HCT116 (cell line): Measurements from ENCODE around the gene LCN2. TPM values are rescaled to one million over a fixed set of nuclear protein-coding genes. Genes with fewer than 3 reads are reported as not detected.
A peak's percentile ranks its signal among the peaks of the same experiment; 100 is the strongest.

Experiments
- ATAC-seq: fragments of 200-7000 bp; cut with Tn5 transposase; 2 replicates; pipeline ENCODE4 v1.9.1; 2020; ENCODE audit warnings: mild to moderate bottlenecking, moderate library complexity
- BruUV-seq: library from RNA; stranded (reverse); fragments of 400-500 nt; replicated peaks from 2 replicates; lab custom pipeline; 2021; lab: Mats Ljungman, UMichigan
- CTCF ChIA-PET: fragments of 300-600 bp; sonication (Branson Sonifier 250); formaldehyde crosslinking; loops from one replicate; lab custom pipeline; 2021; ENCODE audit warnings: antibody characterized with exemption; lab: Charles Lee
- POLR2A ChIA-PET: fragments of 300-600, 350-600 bp; sonication (Branson Sonifier 250); formaldehyde crosslinking; loops from one replicate; lab custom pipeline; 2021; ENCODE audit warnings: antibody characterized with exemption; lab: Charles Lee
- RAD21 ChIA-PET, 2 experiments: fragments of 300-600 bp; sonication (Branson Sonifier 250); formaldehyde crosslinking; loops; one replicate each; lab custom pipeline; 2023; ENCODE audit warnings: low total read pairs in 2 of 2; ENCODE audit not compliant: uncharacterized antibody in 2 of 2, unreplicated experiment in 2 of 2, low non-redundant PET in 1 of 2; lab: Charles Lee
- DNase-seq: peaks from one replicate; pipeline ENCODE4 v3.0.0-alpha.2; 2010; ENCODE audit warnings: low read depth, low spot score
- H2AFZ ChIP-seq: fragments of 200-600 bp; shearing (Covaris generic), sonication (generic); 2 replicates; pipeline ENCODE4 v1.6.1; 2017; ENCODE audit warnings: low read depth, mixed run types, mixed read lengths, antibody characterized with exemption, low read length; ENCODE audit not compliant: poor library complexity, severe bottlenecking
- H3K27ac ChIP-seq: 2 replicates; pipeline ENCODE4 v1.5.1; 2012; ENCODE audit warnings: low read depth, low read length
- H3K27me3 ChIP-seq: fragments of 200-600 bp; sonication (generic); 2 replicates; pipeline ENCODE4 v1.6.1; 2016; ENCODE audit warnings: mixed run types, low read length, mixed read lengths; ENCODE audit not compliant: insufficient read depth
- H3K36me3 ChIP-seq, 2 experiments: fragments of 200-500 bp in 1 of 2; fragments of 200-600 bp in 1 of 2; sonication (Bioruptor generic) in 1 of 2; sonication (generic) in 1 of 2; 2 replicates each; pipeline versions ENCODE4 v1.5.1 to v1.6.1; 2014 to 2016; ENCODE audit warnings: low read length in 2 of 2, inconsistent platforms in 1 of 2, mixed read lengths in 1 of 2, mixed run types in 1 of 2; ENCODE audit not compliant: insufficient read depth in 2 of 2, control insufficient read depth in 1 of 2
- H3K4me1 ChIP-seq, 2 experiments: fragments of 200-600 bp in 1 of 2; sonication (generic) in 1 of 2; 2 replicates each; pipeline versions ENCODE4 v1.5.1 to v1.6.1; 2012 to 2017; ENCODE audit warnings: low read length in 2 of 2, inconsistent platforms in 1 of 2, mild to moderate bottlenecking in 1 of 2, mixed read lengths in 1 of 2, mixed run types in 1 of 2, moderate library complexity in 1 of 2; ENCODE audit not compliant: insufficient read depth in 2 of 2, control insufficient read depth in 1 of 2
- H3K4me2 ChIP-seq: fragments of 200-600 bp; sonication (generic); 2 replicates; pipeline ENCODE4 v1.6.1; 2017; ENCODE audit warnings: mixed run types, low read length, mixed read lengths
- H3K4me3 ChIP-seq, 2 experiments: fragments of 200-600 bp in 1 of 2; sonication (generic) in 1 of 2; replicated peaks in 1 of 2; 2 replicates each; pipeline ENCODE4 v1.5.1; 2011 to 2016; ENCODE audit warnings: low read length in 2 of 2, control low read depth in 1 of 2, low read depth in 1 of 2, mild to moderate bottlenecking in 1 of 2, mixed read lengths in 1 of 2, mixed run types in 1 of 2
- H3K79me2 ChIP-seq: fragments of 200-600 bp; sonication (generic); 2 replicates; pipeline ENCODE4 v1.6.1; 2017; ENCODE audit warnings: mild to moderate bottlenecking, mixed run types, low read length, moderate library complexity, mixed read lengths; ENCODE audit not compliant: insufficient read depth
- H3K9ac ChIP-seq: fragments of 200-600 bp; sonication (generic); 2 replicates; pipeline ENCODE4 v1.6.1; 2016; ENCODE audit warnings: low read length, mixed read lengths
- H3K9me2 ChIP-seq: fragments of 200-600 bp; sonication (generic), shearing (Covaris generic); 2 replicates; pipeline ENCODE4 v1.6.1; 2017; ENCODE audit warnings: mixed run types, mild to moderate bottlenecking, moderate library complexity; ENCODE audit not compliant: insufficient read depth
- H3K9me3 ChIP-seq, 2 experiments: fragments of 200-500 bp in 1 of 2; fragments of 200-600 bp in 1 of 2; sonication (Bioruptor generic) in 1 of 2; sonication (generic) in 1 of 2; 2 replicates each; pipeline ENCODE4 v1.6.1; 2014 to 2017; ENCODE audit warnings: low read length in 2 of 2, mixed read lengths in 2 of 2, inconsistent platforms in 1 of 2, low read depth in 1 of 2, mild to moderate bottlenecking in 1 of 2, mixed run types in 1 of 2, moderate library complexity in 1 of 2; ENCODE audit not compliant: control insufficient read depth in 1 of 2, insufficient read depth in 1 of 2
- H4K20me1 ChIP-seq: fragments of 200-600 bp; sonication (generic), shearing (Covaris generic); 2 replicates; pipeline ENCODE4 v1.6.1; 2017; ENCODE audit warnings: mixed run types, mild to moderate bottlenecking, moderate library complexity; ENCODE audit not compliant: insufficient read depth
- CBX3 ChIP-seq: IDR thresholded peaks from 2 replicates; pipeline ENCODE4 v1.6.1; 2012; ENCODE audit warnings: low read depth
- CEBPB ChIP-seq: IDR thresholded peaks from 2 replicates; pipeline ENCODE4 v1.6.1; 2012; ENCODE audit warnings: low read depth
- EGR1 ChIP-seq: IDR thresholded peaks from 2 replicates; pipeline ENCODE4 v1.6.1; 2012; ENCODE audit warnings: low read depth
- EZH2 ChIP-seq: fragments of 200-600 bp; sonication (generic); IDR thresholded peaks from 2 replicates; pipeline ENCODE4 v1.6.1; 2017; ENCODE audit warnings: antibody characterized with exemption, mixed run types
- JUND ChIP-seq: IDR thresholded peaks from 2 replicates; pipeline ENCODE4 v1.6.1; 2012
- SIN3A ChIP-seq: IDR thresholded peaks from 2 replicates; pipeline ENCODE4 v1.6.1; 2012; ENCODE audit warnings: low read depth
- YY1 ChIP-seq: IDR thresholded peaks from 2 replicates; pipeline ENCODE4 v1.6.1; 2011; ENCODE audit warnings: low read length, low read depth, moderate library complexity, mild to moderate bottlenecking; ENCODE audit not compliant: insufficient replicate concordance; ENCODE audit errors: extremely low read depth
- ZNF274 ChIP-seq: fragments of 200-500 bp; sonication (Bioruptor generic); IDR thresholded peaks from 2 replicates; pipeline ENCODE4 v1.6.1; 2014; ENCODE audit warnings: mild to moderate bottlenecking, low read depth, low read length, inconsistent platforms
- intact Hi-C: fragments of 100-400 bp; cut with micrococcal nuclease; formaldehyde crosslinking; loops from 2 replicates; pipeline ENCODE4 v1.10.0; 2022
- total RNA-seq: library from RNA; stranded (reverse); gene quantifications from one replicate; pipeline ENCODE4 v1.2.1, GENCODE V29; 2021; ENCODE audit not compliant: unreplicated experiment
- TF ChIP-seq, protein P1 (sequence below): IDR thresholded peaks from 2 replicates; pipeline ENCODE4 v1.6.1; 2012
- TF ChIP-seq, protein P2 (sequence below): IDR thresholded peaks from 2 replicates; pipeline ENCODE4 v1.6.1; 2012
- TF ChIP-seq, protein P3 (sequence below), 3 experiments: fragments of 200-600 bp in 1 of 3; sonication (generic) in 1 of 3; IDR thresholded peaks in 2 of 3; conservative IDR thresholded peaks in 1 of 3; 2 replicates each; pipeline ENCODE4 v1.5.1; 2012 to 2017; ENCODE audit warnings: low read depth in 2 of 3, low read length in 2 of 3, antibody characterized with exemption in 1 of 3, borderline replicate concordance in 1 of 3, control low read depth in 1 of 3, mild to moderate bottlenecking in 1 of 3, mixed read lengths in 1 of 3, mixed run types in 1 of 3, moderate library complexity in 1 of 3; ENCODE audit not compliant: insufficient read depth in 1 of 3
- TF ChIP-seq, protein P4 (sequence below): IDR thresholded peaks from 2 replicates; pipeline ENCODE4 v1.6.1; 2011; ENCODE audit warnings: mild to moderate bottlenecking, low read length, moderate library complexity; ENCODE audit not compliant: insufficient replicate concordance; ENCODE audit errors: extremely low read depth

Gene LCN2
- total RNA-seq, 1 experiment from 2014 or later: 9.2 TPM

DNA sequence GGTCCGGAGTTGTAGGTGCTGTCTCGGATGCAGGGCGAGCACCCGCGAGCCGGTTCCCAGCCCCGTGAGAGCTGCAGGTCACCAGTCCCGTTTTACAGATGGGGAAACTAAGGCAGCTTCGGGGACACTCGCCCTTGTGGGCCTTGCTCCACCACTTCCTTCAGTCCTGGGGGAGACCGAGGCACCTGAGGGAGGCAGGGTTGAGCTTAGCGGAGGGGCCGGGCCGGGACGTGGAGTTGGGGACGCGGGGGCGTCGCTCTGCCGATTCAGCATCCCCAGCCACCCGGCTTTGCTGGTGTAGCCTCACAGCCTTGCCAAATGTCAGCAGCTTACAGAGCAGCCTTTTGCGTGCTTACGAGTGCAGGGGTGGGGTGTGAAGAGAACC lies 11.3 kb downstream of the LCN2 start:
- Histone ChIP-seq H3K9ac (peak overlapping the region; percentile 96), H3K36me3 (peaks cover 0 to 4% of the 10 kb centered on the region in 2 experiments; a peak in 1 of 4 replicates), H3K4me3 (peak overlapping the region; percentile 91 to 99), H3K9me2 (no peaks in the 10 kb centered on the region), H3K79me2 (peaks cover 13% of the 10 kb centered on the region), H3K4me1 (peaks cover 0 to 17% of the 10 kb centered on the region in 2 experiments; a peak in 2 of 4 replicates), H2AFZ (no peak overlapping the region), H3K9me3 (no peaks in the 10 kb centered on the region), H3K4me2 (peak overlapping the region; percentile 96), H3K27ac (peak overlapping the region; percentile 74), H4K20me1 (no peaks in the 10 kb centered on the region), H3K27me3 (no peaks in the 10 kb centered on the region)
- ATAC-seq (peak; percentile 0; the same call in 1 of the 2 replicates), DNase-seq (no peak)
- TSS peak; percentile 75 for BruUV-seq
- CTCF ChIA-PET: interaction anchor here (0.6 to 4.0 kb wide), 3 partner anchors 10 to 261 kb away, joined by 3 to 19 read pairs (median 6); no protein-coding TSS in a partner anchor
- TF ChIP-seq, protein P1, sequence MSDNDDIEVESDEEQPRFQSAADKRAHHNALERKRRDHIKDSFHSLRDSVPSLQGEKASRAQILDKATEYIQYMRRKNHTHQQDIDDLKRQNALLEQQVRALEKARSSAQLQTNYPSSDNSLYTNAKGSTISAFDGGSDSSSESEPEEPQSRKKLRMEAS: no peak
- no peak for TF ChIP-seq CEBPB
- no peak for TF ChIP-seq CBX3
- TF ChIP-seq ZNF274: no peak
- no peak for TF ChIP-seq SIN3A
- TF ChIP-seq, protein P2, sequence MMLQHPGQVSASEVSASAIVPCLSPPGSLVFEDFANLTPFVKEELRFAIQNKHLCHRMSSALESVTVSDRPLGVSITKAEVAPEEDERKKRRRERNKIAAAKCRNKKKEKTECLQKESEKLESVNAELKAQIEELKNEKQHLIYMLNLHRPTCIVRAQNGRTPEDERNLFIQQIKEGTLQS: no peak
- no peak for TF ChIP-seq YY1
- no peak for TF ChIP-seq EZH2
- TF ChIP-seq, protein P3, sequence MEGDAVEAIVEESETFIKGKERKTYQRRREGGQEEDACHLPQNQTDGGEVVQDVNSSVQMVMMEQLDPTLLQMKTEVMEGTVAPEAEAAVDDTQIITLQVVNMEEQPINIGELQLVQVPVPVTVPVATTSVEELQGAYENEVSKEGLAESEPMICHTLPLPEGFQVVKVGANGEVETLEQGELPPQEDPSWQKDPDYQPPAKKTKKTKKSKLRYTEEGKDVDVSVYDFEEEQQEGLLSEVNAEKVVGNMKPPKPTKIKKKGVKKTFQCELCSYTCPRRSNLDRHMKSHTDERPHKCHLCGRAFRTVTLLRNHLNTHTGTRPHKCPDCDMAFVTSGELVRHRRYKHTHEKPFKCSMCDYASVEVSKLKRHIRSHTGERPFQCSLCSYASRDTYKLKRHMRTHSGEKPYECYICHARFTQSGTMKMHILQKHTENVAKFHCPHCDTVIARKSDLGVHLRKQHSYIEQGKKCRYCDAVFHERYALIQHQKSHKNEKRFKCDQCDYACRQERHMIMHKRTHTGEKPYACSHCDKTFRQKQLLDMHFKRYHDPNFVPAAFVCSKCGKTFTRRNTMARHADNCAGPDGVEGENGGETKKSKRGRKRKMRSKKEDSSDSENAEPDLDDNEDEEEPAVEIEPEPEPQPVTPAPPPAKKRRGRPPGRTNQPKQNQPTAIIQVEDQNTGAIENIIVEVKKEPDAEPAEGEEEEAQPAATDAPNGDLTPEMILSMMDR (IDR thresholded peaks at IDR 0.05 in 2 of 3, conservative IDR thresholded peaks at IDR 0.05 in 1 of 3; ENCODE audit: borderline replicate concordance in 1 of 3, insufficient read depth in 1 of 3, low read depth in 2 of 3, low read length in 2 of 3): no peak
- TF ChIP-seq, protein P4, sequence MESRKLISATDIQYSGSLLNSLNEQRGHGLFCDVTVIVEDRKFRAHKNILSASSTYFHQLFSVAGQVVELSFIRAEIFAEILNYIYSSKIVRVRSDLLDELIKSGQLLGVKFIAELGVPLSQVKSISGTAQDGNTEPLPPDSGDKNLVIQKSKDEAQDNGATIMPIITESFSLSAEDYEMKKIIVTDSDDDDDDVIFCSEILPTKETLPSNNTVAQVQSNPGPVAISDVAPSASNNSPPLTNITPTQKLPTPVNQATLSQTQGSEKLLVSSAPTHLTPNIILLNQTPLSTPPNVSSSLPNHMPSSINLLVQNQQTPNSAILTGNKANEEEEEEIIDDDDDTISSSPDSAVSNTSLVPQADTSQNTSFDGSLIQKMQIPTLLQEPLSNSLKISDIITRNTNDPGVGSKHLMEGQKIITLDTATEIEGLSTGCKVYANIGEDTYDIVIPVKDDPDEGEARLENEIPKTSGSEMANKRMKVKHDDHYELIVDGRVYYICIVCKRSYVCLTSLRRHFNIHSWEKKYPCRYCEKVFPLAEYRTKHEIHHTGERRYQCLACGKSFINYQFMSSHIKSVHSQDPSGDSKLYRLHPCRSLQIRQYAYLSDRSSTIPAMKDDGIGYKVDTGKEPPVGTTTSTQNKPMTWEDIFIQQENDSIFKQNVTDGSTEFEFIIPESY: no peak
- TF ChIP-seq EGR1: no peak
- TF ChIP-seq JUND: no peak
- intact Hi-C loops: no loop called here
- POLR2A ChIA-PET: interaction anchor here (0.7 to 1.8 kb wide), 7 partner anchors 9 to 39 kb away, joined by 3 to 7 read pairs (median 5); no protein-coding TSS in a partner anchor
- RAD21 ChIA-PET: no interaction called here
